Measurements from ENCODE around the gene FAM133A.

DNA sequence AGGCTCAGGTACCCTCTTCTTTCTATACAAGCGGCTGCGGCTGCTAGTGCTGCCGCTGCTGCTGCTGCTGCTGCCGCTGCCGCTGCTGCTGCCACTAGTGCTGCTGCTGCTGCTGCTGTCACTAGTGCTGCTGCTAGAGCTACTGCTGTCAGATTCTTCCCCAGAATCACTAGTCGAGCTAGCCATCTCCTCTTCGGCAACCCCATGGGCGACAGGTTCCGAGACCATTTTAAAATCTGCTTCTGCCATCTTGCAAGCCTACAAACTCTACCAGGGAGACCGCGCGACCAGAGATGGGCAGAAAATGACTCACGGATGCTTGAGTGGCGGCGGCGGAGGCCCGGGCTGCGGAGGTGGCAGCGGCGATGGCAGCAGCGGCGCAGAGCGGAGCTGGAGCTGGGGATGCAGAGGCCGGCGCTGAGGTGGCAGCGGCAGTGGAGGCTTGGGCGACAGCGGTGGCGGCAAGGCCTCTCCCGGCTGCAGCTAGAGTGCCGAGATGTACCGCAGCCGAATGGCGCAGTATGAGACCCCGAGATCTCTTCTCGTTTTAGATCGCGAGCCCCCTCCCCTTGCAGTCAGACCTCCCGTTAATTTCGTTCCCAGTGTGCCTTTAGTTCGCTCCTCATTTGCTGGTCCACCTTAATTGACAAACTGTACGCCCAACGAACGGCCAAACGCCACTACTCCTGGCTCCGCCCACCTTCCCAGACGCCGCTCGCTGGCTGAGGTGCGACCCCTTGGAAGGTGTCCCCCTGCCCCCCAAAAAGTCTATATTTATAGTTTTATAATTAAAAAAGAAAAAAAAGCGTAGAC lies 744 bp upstream of the FAM133A start, which contains the start of gene NAP1L3:
- TF ChIP-seq FOXA1 (IDR thresholded peaks at IDR 0.05) (no peak), SP1 (IDR thresholded peaks at IDR 0.05) (no peak), FOXM1 (IDR thresholded peaks at IDR 0.05; ENCODE audit: borderline replicate concordance) (no peak), ELF4 (IDR thresholded peaks at IDR 0.05) (no peak), NFRKB (IDR thresholded peaks at IDR 0.05) (no peak), FOXK2 (IDR thresholded peaks at IDR 0.05) (no peak), ZNF384 (IDR thresholded peaks at IDR 0.05) (no peak), TARDBP (IDR thresholded peaks at IDR 0.05) (no peak), ARNT (IDR thresholded peaks at IDR 0.05) (no peak), SUZ12 (IDR thresholded peaks at IDR 0.05) (no peak), LEF1 (IDR thresholded peaks at IDR 0.05; ENCODE audit: borderline replicate concordance) (no peak), HDGF (IDR thresholded peaks at IDR 0.05; ENCODE audit: borderline replicate concordance) (no peak)

All from HEK293T (cell line).